HG02571 (cell line): ENCODE results near the gene NCR2.

Source experiments
- ATAC-seq: cut with Tn5 transposase; IDR thresholded peaks from one replicate; pipeline ENCODE4 v1.9.1; 2021; ENCODE audit warnings: mild to moderate bottlenecking, moderate library complexity; ENCODE audit not compliant: unreplicated experiment

Gene NCR2

DNA sequence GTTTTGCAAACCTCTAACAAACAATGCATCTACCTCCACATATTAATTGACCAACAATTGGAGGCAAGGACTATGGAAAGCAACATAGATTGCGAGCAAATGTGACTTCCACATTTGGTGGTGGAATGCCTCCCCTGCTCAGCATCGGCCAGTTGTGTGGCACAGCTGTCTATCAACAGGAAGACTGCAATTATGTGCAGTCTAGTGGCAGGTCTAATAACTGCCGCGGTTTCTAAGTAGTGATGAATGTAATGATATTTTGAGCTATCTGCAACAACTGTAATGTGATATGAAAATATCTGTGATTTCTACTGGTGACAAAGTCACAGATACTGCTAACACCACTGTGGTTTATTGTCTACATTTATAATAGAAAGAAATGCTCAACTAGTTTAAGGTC, 56.8 kb downstream of the NCR2 start:
- no peak for ATAC-seq

DNA sequence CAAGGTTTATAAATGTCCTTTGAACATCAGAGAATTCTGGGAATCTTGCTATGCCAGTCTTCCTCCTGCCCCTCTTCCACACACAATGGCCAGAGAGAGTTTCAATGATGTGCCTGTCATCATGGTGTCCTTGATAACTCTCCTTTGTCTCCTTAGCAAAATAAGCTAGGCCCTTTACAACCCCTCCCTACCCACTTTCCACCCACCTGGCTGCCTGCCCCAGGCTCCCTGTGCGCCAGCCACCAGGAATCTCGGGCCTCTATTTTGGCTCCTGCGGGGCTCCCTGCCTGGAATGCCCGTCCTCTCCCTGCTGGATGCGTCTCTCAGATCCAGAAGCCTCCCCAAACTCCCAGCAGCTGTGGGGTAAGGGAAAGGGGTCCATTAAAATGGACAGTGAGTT, 60.9 kb downstream of the NCR2 start:
- no peak for ATAC-seq

DNA sequence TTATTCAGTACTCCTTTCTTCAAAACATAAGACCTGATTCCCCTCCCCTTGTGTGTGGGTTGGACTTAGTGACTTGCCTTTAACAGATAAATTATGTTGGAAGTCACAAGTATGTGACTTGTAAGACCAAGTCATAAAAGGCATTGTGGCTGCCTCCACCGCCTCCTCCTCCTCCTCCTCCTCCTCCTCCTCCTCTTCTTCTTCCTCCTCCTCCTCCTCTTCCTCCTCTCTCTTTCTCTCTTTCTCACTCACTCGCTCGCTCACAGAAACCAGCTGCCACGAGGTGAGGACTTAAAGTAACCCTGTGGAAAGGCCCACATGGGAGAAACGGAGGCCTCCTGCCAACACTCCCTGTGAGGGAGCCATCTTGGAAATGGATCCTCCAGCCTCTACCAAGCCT, 64.0 kb downstream of the NCR2 start:
- ATAC-seq = no peak
